Stimulated activated CD4-positive, alpha-beta T cell treated with anti-CD3 and anti-CD28 coated beads, Interleukin-12 subunit alpha, Interleukin-12 subunit beta, amount 100 ng/mL, for 48 hours (primary cell): ENCODE measurements around the gene CPEB1.
A peak's percentile ranks its signal among the peaks of the same experiment; 100 is the strongest.
"Not testable (repeated sequence)": the region's sequence is repeated elsewhere in the genome, so short reads cannot be mapped to it uniquely, and the experiment has no call there.

Experiments
- DNase-seq, 3 donors: peaks; one replicate each; pipeline ENCODE4 v3.0.0-alpha.2; 2020; ENCODE audit warnings: low read depth in 2 of 3, low spot score in 1 of 3

CPEB1 gene

DNA sequence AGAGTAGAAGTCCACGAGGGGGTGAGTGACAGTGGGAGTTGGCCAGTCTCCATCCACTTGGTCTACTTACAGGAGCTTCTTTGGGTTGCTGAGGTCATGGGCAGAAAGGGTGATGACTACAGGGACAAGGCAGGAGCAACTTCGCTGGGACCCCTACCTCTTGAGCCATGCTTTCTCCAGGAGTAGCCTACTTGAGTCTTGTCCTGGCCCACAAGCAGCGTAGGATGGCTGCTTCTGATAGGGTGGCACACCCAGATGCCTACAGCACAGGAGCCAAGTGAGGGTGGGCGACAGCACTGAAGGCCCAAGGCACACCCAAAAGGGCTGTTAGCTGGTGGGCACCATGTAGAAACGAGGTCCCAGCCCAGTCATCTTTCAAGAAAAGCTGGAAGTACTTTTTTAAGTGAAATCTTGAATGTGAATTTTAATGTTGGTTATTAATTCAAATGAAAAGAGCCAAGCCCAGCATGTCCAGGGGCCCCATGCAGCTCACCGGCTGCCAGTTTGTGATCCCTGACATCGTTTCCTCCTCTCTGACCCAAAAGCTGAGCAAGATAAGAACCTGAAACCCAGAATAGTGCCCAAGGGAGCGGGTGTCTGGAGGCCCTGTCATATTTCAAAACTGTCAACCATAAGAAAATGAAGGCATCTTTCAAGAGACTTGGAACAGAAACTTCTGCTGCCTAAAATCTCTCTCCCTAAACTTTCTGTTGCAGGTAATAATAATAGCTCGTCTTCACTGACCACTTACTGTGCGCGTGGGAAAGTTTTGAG, 2.2 kb upstream of the CPEB1 start:
- no peak for DNase-seq

- no peak for DNase-seq
Observed at GRCh38 chr15:82648257-82649103, 1.3 kb upstream of the CPEB1 start.

DNA sequence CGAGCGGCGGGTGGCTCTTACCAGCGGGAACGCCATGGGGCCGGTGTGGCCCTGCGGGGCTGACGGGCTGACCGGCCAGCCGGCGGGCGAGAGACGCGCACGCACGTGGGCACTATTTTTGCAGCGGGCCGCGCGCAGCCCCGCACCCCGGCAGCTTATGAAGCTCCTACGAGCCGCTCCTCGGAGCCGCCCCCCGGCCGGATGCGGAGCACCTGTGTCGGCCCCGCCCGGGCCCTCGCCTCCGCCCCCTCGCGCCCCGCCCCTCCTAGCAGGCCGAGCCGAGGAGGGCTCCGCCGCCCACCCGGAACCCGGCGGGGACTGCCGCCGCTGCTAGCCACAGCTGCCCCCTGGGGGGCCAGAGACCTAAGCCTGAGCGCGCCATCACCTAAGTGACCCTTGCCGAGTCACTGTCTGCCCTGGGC, 683 bp upstream of the CPEB1 start:
- DNase-seq = peak in 2 of 3 donors; percentile 5 to 12

DNA sequence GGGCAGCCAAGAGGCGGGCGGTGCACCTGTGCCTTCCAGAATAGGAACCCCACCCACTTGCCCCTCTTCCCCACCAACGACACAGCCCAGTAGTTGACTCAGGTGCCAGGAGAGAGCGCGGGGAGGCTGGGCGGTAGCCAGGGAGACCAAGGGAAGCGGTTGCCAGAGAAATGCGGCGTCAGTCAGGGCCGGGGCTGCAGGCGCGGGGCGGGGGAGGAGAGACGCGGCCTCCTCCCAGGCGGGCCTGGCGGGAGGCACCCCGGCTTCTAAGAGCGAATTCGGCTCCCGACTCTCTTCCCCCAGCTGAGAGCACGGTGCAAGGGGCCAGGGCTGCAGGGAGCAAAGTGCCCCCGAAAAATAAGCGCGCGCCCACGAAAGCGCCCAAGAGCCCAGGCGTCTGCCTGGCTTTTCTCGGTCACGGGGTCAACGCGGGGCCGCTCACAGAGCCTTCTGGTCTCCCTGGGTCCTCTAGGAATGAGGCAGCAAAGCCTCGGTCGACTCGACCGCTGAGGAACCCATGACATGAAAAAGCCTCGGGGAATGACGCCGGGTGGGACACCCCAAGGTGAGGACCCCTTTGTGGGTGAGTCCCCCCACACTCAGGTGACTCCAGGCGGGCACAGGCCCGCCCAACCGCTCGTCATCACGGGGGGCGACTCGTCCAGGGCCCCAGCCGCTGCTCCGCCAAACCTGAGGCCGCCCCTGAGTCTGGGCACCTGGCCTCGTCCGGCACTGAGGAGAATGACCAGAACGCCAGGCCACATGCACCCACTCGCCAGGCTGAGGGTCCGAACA, 716 bp downstream of the CPEB1 start:
- peak in 1 of 3 donors; percentile 3 for DNase-seq

DNA sequence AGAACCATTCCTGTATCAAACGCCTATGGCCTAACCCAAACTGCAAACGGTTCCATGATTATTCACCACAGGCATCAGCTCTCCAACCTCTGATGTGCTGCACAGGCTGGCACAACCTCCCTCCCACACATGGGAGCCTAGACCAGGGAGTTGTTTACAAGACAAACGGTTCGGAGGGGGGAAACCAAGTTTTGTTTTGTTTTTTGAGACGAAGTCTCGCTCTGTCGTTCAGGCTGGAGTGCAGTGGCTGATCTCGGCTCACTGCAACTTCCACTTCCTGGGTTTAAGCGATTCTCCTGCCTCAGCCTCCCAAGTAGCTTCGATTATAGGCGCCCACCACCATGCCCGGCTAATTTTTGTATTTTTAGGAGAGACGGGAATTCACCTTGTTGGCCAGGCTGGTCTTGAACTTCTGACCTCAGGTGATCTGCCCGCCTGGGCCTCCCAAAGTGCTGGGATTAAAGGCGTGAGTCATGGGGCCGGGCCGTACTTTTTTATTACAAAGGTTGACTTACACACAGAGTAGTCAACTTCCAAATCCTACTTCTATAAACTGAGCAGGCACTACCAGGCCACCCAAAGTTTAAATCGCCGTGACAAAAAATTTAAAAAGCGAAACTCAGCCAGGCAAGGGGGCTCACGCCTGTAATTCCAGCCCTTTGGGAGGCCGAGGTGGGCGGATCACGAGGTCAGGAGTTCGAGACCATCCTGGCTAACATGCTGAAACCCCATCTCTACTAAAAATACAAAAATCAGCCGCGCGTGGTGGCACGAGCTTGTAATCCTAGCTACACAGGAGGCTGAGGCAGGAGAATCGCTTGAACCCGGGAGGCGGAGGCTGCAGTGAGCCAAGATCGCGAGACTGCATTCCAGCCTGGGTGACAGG, 2.0 kb downstream of the CPEB1 start:
- DNase-seq = not testable (repeated sequence)

DNA sequence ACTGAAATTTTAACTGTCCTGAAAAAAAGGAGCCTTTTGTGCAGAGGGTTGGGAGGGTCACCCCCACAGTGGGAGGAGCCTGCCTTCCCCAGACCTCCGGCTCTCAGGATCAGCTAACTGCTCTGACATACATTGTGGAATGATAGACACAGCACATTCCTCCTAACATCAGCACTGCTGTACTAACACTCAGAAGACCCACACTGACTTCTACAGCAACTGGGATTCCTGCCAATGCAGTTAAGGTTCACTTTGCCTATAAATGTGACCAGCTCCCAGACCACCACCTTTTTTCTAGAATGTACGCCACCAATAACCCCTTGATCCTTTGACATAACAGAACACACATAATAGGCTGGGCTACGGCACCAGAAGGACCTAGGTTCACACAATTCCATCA, 3.2 kb downstream of the CPEB1 start:
- no peak for DNase-seq

GRCh38 chr15:82642656-82643055, 4.5 kb downstream of the CPEB1 start:
- no peak for DNase-seq

DNA sequence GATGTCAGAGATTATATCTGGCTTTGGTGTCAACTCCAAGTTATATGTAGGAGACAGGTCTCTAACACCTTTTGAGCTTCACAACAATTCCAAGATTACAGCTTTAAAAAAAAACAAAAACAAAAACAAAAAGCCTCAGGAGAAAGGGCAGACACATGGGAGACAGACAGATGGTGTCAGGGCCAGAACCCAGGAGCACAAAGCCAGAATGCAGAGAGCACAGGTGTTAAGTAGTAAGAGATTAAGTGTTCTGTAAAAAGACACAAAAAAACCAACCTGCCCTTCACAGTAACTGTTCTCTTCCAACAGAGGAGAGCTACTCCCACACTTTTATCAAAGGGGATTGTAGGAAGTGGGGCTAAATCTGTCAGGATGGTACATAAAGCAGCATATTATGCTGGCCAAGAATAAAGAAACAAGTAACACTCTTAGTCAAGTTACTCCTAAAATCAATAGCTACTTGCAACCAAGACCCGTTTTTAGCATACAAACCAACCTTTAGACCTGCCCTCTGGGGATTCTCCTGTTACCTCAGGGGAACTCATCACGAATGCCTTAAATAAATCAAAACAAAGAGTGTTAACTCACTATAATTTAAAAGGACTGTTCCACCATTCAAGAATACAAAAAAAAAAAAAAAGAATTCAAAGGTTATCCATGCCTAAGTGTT, 5.9 kb downstream of the CPEB1 start:
- no peak for DNase-seq

DNA sequence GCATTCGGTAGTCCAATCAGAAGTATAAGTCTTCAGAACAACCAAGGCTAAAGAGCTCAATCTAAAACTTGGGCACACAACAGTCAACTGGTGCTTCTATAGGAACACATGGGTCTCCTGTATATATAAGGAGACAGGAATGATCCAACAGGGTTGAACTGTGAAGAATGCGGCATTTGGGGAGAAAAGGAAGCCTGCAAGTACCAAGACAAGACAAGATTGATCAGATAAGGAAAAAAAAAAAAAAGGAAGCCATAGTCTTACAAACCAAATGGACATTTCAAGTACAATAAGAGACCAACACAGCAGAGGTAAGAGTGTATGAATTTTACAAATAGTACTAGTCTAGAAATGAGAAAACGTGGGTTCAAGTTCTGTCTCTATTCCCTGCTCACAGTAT, 6.5 kb downstream of the CPEB1 start:
- DNase-seq = no peak

DNA sequence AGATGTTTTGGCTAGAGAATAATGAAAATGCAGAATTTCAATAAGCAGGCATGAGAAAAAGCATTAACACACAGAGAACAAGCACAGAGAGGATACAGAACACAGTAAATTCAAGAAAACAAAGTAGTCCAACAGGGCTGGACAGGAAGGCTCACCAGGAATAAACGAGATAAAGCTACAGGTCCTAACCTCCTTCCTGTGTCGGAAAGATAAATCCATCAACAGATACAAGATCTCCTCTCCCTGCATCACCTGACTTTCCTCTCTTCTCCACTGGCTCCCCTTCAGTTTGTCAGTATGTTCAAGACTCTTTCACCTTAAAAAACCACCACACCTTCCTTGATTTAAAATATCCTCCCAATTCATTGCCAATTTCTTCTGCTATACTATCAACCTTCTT, 11.4 kb downstream of the CPEB1 start:
- no peak for DNase-seq

GRCh38 chr15:82630033-82630432, 17.1 kb downstream of the CPEB1 start:
- no peak for DNase-seq

GRCh38 chr15:82625136-82625535, 22.0 kb downstream of the CPEB1 start:
- DNase-seq = no peak

DNA sequence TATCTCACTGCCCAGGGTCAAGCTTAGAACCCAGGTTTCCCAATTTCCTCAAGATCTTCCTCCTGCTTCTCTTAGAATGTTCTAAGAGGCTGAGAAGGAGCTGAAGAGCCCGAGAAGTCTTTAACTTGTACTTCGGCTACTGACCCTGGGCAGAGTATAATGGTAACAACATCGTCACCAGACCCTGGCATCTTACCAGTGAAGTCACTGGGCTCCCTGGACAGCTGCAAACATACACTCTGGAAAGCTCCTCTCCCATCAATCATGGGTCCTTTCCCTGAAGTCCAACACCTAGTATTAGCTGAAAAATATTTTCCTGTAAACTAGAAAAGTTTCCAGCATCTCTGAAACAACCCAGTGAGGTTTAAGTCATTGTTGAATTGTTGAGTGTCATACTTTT, 22.7 kb downstream of the CPEB1 start:
- DNase-seq = no peak

DNA sequence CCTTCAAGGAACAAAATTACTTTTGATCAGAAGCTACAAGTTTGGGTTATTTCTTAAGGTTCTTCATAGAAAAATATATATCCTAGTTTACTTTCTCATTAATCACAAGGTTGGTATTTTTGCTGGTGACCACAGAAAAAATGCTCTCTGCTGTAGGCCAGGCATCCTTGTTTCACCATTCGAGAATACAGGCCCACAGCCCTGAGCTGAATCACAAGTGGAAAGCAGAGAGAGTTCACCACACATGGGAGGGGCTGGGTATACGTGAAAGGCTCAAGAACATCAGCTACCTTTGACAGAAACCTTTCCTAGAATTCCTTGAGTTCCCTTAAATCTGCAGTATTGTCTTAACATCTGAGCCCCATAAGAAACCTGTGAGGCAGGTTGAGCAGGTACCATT, 23.2 kb downstream of the CPEB1 start:
- DNase-seq = no peak

GRCh38 chr15:82621970-82622369, 25.2 kb downstream of the CPEB1 start:
- no peak for DNase-seq

- no peak for DNase-seq
Observed at GRCh38 chr15:82613747-82614146, 33.4 kb downstream of the CPEB1 start.

DNA sequence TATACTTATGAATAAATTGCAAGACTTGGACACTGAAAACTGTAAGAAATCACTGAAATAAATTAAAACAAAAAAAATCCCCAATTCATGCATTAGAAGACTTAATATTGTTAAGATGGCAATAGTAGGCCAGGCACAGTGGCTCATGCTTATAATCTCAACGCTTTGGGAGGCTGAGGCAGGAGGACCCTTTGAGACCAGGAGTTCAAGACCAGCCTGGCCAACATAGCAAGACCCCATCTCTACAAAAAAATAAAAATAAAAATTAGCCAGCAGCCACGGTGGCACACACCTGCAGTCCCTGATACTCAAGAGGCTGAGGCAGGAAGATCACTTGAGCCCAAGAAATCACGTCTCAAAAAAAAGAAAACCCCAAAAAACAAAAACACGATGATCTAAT, 35.8 kb downstream of the CPEB1 start:
- DNase-seq = no peak

DNA sequence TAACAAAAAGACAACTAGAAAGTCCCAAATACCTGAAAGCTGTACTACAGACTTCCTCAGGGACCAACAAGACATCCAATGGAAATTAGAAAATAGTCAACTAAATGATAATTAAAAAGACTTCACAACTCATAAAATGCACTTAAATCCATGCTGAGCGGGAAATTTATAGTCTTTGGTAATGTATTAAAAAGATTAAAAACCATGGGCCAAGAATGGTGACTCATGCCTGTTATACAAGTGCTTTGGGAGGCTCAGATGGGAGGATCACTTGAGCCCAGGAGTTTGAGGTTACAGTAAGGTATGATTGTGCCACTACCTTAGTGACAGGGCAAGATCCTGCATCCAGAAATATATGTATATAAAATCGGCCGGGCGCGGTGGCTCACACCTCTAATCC, 45.0 kb downstream of the CPEB1 start:
- DNase-seq = no peak

GRCh38 chr15:82599862-82600261, 47.3 kb downstream of the CPEB1 start:
- no peak for DNase-seq

- DNase-seq = no peak
Observed at GRCh38 chr15:82597815-82598214, 49.3 kb downstream of the CPEB1 start.
